OCI-M1 (cell line): Measurements from ENCODE around the gene RTP5.

Experiments used
- DNase-seq: peaks from one replicate; lab custom pipeline; 2025; lab: John Stamatoyannopoulos, UW

Gene RTP5

GRCh38 chr2:241870611-241871537 is 1.3 kb downstream of the RTP5 start:
- DNase-seq: no peak

- DNase-seq: no peak
Measured at GRCh38 chr2:241871538-241872312, 2.2 kb downstream of the RTP5 start.

GRCh38 chr2:241872313-241872642 is 2.7 kb downstream of the RTP5 start:
- no peak for DNase-seq

GRCh38 chr2:241873081-241873802 is 3.7 kb downstream of the RTP5 start:
- no peak for DNase-seq

- DNase-seq: no peak
Measured at GRCh38 chr2:241873803-241874110, 4.2 kb downstream of the RTP5 start.

- DNase-seq: no peak
Measured at GRCh38 chr2:241874277-241874925, 4.9 kb downstream of the RTP5 start.

GRCh38 chr2:241875754-241876527 is 6.4 kb downstream of the RTP5 start:
- peak; percentile 76 for DNase-seq

- no peak for DNase-seq
Measured at GRCh38 chr2:241876528-241877196, 7.1 kb downstream of the RTP5 start.

GRCh38 chr2:241877197-241877685 is 7.7 kb downstream of the RTP5 start:
- DNase-seq: no peak

GRCh38 chr2:241877989-241878970 is 8.8 kb downstream of the RTP5 start:
- peak; percentile 89 for DNase-seq

- no peak for DNase-seq
Measured at GRCh38 chr2:241879326-241879725, 9.8 kb downstream of the RTP5 start.

- no peak for DNase-seq
Measured at GRCh38 chr2:241880311-241881073, 11.0 kb downstream of the RTP5 start.

- DNase-seq: peak; percentile 80
Measured at GRCh38 chr2:241882091-241882625, 12.6 kb downstream of the RTP5 start.

GRCh38 chr2:241884951-241885290 is 15.4 kb downstream of the RTP5 start:
- no peak for DNase-seq

- no peak for DNase-seq
Measured at GRCh38 chr2:241885291-241885945, 15.9 kb downstream of the RTP5 start.

- DNase-seq: no peak
Measured at GRCh38 chr2:241885946-241886643, 16.6 kb downstream of the RTP5 start.

GRCh38 chr2:241886840-241887447 is 17.4 kb downstream of the RTP5 start:
- no peak for DNase-seq
